AG04450 (cell line): ENCODE results near the gene WDR75. TPM values are rescaled to one million over a fixed set of nuclear protein-coding genes. Genes with fewer than 3 reads are reported as not detected.

Source experiments
- CTCF ChIA-PET: fragments of 300-600, 350-600 bp; formaldehyde crosslinking; extraction: SDS; loops from one replicate; lab custom pipeline; 2022; ENCODE audit warnings: antibody characterized with exemption, inconsistent platforms; lab: Charles Lee
- POLR2A ChIA-PET: fragments of 350-600 bp; formaldehyde crosslinking; extraction: SDS; loops from one replicate; lab custom pipeline; 2021; ENCODE audit warnings: antibody characterized with exemption, inconsistent platforms; lab: Yijun Ruan, JAX
- DNase-seq: peaks from one replicate; pipeline ENCODE4 v3.0.0-alpha.2; 2011; ENCODE audit warnings: low read depth, low spot score
- H3K27ac ChIP-seq: one replicate; pipeline ENCODE4 v1.5.1; 2012; ENCODE audit warnings: low read depth, low read length, control low read depth
- H3K27me3 ChIP-seq: one replicate; pipeline ENCODE4 v1.6.0; 2012; ENCODE audit warnings: low read length; ENCODE audit not compliant: control insufficient read depth, insufficient read depth
- H3K4me3 ChIP-seq: 2 replicates; pipeline ENCODE4 v1.5.1; 2011; ENCODE audit warnings: mild to moderate bottlenecking, low read depth, low read length, control low read depth
- H3K9me3 ChIP-seq: 2 replicates; pipeline ENCODE4 v1.5.1; 2012; ENCODE audit warnings: low read length; ENCODE audit not compliant: control insufficient read depth, insufficient read depth
- CTCF ChIP-seq: IDR thresholded peaks from 2 replicates; pipeline ENCODE4 v1.5.1; 2011; ENCODE audit warnings: low read depth, low read length, control low read depth, inconsistent platforms
- polyA plus RNA-seq: library from polyadenylated mRNA; depleted of rRNA; stranded (reverse); fragments of >200 nt; gene quantifications from 2 replicates; pipeline ENCODE4 v1.2.3, GENCODE V29; 2011

Gene WDR75
- polyA plus RNA-seq, 1 experiment: 48.0 TPM

- ChIA-PET CTCF (no interaction called here), POLR2A (no interaction called here)
- Histone ChIP-seq H3K27ac (no peak overlapping the region), H3K27me3 (no peaks in the 10 kb centered on the region), H3K4me3 (no peak overlapping the region), H3K9me3 (no peaks in the 10 kb centered on the region)
- TF ChIP-seq CTCF: peak; percentile 38
- no peak for DNase-seq
These were observed 56.9 kb downstream of the WDR75 start for GRCh38 chr2:189498205-189498604.

GRCh38 chr2:189499137-189499536 is 57.9 kb downstream of the WDR75 start:
- H3K27ac ChIP-seq: no peak overlapping the region
- no peak for TF ChIP-seq CTCF
- H3K9me3 ChIP-seq: no peaks in the 10 kb centered on the region
- H3K27me3 ChIP-seq: no peaks in the 10 kb centered on the region
- H3K4me3 ChIP-seq: no peak overlapping the region
- POLR2A ChIA-PET: no interaction called here
- no peak for DNase-seq
- CTCF ChIA-PET: no interaction called here

GRCh38 chr2:189500456-189501160 is 59.3 kb downstream of the WDR75 start:
- POLR2A ChIA-PET: no interaction called here
- TF ChIP-seq CTCF: no peak
- Histone ChIP-seq H3K4me3 (no peak overlapping the region), H3K27ac (no peak overlapping the region), H3K27me3 (no peaks in the 10 kb centered on the region), H3K9me3 (no peaks in the 10 kb centered on the region)
- CTCF ChIA-PET: interaction anchor here (1.4 kb wide), 1 partner anchor 160 kb away, joined by 4 read pairs; no protein-coding TSS in a partner anchor
- no peak for DNase-seq

- no peak for TF ChIP-seq CTCF
- ChIA-PET POLR2A (no interaction called here), CTCF (interaction anchor here (1.4 kb wide), 1 partner anchor 159 kb away, joined by 4 read pairs; no protein-coding TSS in a partner anchor)
- Histone ChIP-seq H3K9me3 (no peaks in the 10 kb centered on the region), H3K27ac (no peak overlapping the region), H3K4me3 (no peak overlapping the region), H3K27me3 (no peaks in the 10 kb centered on the region)
- DNase-seq: no peak
These were observed 60.2 kb downstream of the WDR75 start for GRCh38 chr2:189501487-189501886.

- no peak for DNase-seq
- H3K4me3 ChIP-seq: no peak overlapping the region
- H3K27ac ChIP-seq: no peak overlapping the region
- ChIA-PET CTCF (no interaction called here), POLR2A (no interaction called here)
- H3K27me3 ChIP-seq: no peaks in the 10 kb centered on the region
- no peaks in the 10 kb centered on the region for H3K9me3 ChIP-seq
- no peak for TF ChIP-seq CTCF
These were observed 61.4 kb downstream of the WDR75 start for GRCh38 chr2:189502714-189503113.
